GM19351 (cell line): ENCODE results near the gene DKK1.

Experiments used
- ATAC-seq: cut with Tn5 transposase; IDR thresholded peaks from one replicate; pipeline ENCODE4 v1.9.1; 2021; ENCODE audit warnings: mild to moderate bottlenecking, moderate library complexity; ENCODE audit not compliant: unreplicated experiment

DKK1 gene

DNA sequence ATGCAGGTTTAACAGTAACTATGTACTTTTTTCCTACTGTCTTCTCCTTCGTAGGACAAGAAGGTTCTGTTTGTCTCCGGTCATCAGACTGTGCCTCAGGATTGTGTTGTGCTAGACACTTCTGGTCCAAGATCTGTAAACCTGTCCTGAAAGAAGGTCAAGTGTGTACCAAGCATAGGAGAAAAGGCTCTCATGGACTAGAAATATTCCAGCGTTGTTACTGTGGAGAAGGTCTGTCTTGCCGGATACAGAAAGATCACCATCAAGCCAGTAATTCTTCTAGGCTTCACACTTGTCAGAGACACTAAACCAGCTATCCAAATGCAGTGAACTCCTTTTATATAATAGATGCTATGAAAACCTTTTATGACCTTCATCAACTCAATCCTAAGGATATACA, 2.4 kb downstream of the DKK1 start:
- no peak for ATAC-seq

DNA sequence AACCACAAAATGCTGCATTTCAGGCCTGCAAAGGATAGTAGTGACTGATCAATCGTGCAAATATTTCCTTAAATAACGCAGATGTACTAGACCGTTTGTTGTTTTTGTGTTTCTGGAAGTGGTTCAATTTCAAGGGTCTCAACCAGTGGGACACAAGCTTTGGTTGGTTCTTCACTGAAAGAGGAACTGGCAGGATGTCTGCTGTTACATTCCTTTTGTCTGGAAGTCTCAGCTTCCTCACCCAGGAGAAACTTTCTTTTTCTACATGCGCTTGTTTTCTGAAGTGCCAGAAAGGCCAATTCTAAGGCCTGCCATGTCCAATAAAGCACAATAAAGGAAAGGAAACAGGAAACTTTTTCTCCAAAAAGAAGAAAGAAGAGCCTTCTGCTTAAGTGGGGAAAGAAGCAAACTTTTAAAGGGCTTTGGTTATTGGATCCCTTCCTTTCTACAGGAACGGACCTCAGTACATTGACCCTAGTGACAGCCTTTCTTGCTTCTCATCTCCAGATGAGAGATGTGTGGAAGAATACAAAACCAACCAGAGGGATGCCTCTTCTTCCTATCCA, 4.1 kb downstream of the DKK1 start:
- no peak for ATAC-seq

DNA sequence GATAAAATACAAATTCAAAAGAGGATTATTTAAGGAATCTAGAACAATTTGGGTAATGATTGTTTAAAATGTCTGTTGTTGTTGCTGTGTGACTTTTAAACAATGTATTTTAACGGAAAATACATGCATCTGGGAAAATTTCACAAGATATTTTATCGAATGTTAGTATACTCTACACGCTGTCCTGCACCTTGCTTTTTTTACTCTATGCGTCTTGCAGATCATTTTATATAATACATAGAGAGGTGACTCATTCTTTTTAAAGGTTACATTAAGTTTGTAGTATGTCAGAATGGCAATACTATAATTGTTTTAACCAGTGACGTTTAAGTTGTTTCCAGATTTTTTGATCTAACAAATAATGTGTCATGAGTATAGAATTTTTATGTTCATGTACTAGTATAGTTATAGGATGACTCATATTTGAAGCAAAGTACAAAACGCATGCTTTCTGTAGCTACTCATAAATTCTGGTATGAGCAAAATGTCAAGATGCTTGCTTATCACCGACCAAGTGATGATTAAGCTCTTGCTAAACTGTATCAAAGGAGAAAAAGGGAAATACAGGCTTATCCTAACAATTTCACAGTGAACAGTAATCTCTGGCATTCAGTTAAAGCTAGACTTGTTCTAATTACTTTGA, 4.9 kb downstream of the DKK1 start:
- no peak for ATAC-seq

DNA sequence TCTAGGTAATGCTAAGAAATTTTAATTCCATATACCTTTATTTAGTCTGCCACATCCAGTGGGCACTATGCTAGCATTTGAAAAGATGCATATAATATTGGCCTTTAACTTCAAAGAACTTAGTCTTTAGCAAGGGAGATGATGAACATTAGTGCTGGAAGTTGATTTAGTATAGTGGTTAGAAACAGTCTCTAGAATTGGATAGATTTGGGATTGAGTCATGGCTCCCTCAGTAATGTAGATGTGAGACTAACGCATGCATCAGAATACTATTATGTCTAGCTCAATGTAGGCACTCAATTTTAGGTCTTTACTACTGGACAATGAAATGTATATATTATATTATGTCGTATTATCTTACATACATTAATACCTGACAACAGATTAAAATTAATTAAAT, 5.8 kb downstream of the DKK1 start:
- ATAC-seq: no peak

DNA sequence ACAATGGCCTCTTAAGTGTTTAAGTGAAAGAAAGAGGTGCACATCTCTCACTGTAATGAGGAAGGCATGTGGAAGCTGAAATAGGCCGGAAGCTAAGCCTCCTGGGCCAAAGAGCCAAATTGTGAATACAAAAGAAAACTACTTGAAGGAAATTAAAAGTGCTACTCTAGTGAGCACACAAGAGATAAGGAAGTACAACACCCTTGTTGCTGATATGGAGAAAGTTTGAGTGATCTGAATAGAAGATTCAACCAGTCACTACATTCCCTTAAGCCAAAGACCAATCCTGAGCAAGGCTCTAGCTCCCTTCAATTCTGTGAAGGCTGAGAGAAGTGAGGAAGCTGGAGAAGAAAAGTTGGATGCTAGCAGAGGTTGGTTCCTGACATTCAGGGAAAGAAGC, 8.2 kb downstream of the DKK1 start:
- no peak for ATAC-seq

DNA sequence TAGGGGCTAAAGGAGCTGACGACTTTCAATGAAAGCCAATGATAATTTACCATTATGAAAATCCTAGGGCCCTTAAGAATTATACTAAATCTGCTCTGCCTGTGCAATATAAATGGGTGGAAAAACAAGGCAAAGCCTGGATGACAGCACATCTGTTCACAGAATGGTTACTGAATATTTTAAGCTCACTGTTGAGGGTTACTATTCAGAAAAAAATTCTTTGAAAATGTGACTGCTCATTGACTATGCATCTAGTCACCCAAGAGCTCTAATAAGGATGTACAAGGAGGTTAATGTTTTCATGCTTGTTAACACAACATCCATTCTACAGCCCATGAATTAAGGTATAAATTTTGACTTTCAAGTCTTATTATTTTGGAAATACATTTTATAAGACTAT, 8.9 kb downstream of the DKK1 start:
- ATAC-seq: no peak

DNA sequence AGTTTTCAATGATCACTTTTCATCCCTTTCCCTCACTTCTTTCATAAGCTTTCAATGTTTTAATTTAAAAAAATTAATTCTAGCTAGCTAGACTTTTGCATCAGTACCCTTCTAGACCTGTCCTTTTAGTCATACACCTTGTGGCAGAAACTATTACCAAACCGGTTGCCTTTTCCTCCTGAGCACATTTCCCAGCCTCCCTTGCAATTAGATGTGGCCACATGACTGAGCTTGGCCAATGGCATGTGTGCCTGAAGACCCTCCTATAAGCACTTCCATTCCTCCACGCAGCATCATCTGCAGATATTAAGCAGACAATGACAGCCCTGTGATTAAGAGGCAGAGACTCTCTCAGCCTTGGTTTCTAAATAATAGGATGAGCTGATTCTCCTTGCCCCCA, 12.3 kb downstream of the DKK1 start:
- ATAC-seq: no peak

DNA sequence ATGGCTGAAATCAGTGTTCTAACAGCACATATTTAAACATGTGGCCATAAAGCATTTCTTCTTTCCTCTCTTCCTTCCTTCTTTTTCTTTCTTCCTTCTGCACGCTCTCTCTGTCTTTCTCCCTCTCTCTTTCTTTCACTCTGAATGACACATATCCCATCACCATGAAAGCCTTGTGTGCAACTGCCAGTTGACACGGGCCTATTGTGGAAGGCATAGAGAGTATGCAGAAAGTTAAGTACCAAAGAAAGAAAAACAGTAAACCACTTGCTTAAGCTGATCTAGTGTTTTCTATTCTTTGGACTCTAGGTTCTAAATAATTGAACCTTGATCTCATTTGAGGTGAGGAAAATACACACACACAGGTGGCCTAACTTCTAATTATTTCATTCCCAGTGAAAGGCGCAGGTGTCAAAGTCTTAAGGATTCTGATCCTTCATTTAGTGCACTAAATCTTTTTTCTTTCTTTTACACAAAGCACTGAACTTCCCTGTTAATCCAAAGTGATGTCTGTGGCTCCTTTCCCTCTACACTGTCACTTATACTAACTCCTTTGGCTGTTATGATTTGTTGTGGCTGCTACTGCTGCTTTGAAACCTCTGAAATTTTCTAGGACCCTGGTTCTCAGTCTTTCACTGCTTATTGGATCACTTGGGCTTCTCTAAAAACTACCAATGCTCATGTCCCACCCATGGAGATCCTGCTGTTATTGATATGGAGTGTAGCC, 17.7 kb downstream of the DKK1 start:
- ATAC-seq: no peak

DNA sequence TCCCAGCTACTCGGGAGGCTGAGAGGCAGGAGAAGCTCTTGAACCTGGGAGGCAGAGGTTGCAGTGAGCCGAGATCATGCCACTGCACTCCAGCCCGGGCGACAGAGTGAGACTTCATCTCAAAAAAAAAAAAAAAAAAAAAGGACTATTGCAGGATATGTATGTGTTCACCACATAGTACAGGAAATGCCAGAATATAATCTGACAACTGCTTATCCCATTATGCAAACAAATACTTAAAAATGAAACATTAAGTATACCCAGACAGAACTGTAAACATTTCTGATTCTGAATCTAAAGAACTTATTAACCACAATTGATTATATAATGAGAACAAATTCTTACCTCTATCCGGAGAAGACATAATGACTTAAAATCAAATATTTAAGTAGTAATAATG, 18.7 kb downstream of the DKK1 start:
- ATAC-seq: no peak

DNA sequence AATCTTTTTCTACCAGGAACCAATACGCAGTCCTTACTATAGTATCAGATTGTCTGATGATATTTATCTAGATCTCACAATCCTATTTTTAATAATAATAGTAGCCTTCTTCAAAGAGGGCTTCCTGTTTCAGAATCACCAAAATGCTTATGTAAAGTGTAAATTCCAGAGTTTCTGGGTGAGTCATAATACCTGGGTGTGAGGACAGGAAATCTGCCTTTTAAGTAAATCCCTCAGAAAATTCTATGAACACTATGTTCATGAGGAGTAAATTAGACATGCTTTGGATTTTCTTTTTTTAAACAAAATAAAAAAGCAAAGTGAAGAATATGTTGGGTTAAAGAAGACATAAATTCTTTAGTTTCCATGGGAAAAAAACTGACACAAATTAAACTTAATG, 20.5 kb downstream of the DKK1 start:
- ATAC-seq: no peak

DNA sequence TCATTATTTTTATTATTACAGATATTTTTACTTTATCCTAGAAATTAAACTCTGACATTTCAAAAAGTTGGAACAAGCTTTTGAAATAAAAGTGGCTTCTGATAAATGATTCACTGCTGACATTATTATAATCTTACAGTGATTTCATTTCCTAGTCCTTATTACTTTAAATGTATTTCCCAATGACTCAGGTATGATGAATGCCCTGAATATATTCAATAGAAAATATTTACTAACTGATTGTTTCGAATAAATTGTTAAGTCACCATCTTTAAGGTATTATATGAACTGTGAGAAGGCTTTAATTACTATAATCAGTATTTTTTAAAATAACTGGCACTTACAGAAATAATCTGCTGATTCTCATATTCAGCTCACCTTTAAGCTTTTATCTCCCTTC, 21.6 kb downstream of the DKK1 start:
- no peak for ATAC-seq

DNA sequence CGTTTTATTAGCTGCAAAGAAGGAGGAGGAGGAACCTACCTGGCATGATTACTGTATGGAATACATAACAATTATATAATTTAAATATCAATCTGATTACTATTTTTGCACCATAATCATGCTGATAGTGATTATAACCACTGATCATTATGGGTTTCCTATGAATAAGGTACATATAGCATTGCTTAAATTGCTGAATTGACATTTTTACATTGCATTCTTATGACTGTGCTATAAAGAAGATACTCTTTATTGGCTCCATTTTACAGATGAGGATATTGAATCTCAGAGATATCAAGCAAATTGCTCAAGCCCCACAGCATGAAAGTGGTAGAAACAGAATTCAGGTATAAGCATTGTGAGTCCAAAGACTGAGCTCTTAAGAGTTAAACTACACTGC, 23.1 kb downstream of the DKK1 start:
- no peak for ATAC-seq

DNA sequence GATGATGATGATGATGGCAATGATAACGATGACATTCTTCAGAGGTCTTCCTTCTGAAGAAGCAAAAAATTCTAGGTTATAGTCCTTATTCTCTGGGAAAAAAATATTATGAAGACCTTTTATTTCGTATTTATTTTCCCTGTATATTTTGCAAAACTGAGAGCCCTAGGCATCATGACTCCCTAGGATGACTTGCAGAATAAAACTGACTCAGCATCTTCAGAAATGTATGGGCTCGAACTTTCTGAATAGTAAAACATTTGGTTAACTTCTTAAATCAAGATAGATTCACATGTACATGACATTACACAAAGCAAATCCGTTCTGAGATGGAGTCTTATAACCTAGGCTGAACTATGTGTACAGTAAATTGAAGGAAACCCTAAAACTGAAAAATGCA, 29.4 kb downstream of the DKK1 start:
- ATAC-seq: no peak

DNA sequence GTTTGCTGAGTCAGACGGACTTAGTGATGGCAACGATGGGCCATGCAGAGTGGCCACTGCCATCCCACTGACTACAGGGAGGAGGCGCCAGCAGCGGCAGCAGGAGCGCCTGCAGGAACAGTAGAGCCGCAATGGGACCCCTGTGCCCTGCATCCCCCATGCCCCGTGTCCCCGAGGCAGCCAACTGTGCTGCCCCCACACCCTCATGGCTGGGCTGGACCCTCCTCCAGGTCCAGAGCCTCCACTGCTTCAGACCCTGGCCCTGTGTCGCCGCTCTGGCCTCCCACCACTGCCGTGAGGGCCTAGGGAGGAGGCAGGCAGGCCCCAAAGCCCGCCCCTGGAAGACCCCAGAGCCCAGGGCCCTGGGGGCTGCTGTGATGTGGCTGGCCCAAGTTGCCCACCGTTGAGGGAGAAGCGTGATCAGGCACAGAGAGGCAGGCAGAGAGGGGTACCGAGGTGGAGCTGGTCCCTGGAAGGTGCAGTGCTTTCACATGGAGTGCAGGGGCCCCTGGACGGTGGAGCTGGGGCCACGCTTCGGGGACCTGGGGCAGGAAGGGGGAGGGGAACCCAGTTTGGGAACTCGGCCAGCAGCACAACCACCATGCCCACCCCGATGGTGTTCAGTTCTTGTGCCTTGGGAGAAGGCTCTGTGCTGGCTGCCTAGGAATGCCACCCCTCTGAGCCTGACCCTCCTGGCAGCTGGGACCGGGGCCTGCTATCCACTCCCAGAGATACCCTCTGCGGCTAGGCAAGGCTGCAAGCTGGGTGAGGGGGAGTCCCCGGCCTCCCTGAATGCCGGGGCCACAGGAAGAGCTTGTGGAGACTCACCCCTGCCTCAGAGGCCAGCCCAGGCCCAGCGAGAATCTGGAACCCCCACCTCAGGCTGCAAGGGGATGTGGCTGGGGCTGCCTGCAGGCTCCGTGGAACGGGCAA, 32.6 kb downstream of the DKK1 start:
- ATAC-seq: no peak

DNA sequence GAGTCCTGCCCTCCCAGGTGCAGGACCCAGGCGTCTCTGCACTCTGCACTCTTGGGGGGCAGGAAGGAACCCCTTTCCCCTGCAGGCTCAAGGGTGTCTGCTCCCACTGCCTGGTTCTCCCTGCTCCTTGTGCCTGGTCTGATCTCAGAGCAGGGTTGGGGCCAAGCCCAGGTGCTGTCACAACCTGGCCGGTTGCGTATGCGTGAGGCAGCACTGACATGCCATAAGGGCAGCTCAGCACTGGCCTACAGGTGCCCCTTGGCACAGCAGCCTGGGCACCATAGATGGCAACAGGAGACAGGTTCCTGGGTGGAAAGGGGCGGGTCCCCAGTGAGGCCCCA, 33.2 kb downstream of the DKK1 start:
- ATAC-seq: no peak

DNA sequence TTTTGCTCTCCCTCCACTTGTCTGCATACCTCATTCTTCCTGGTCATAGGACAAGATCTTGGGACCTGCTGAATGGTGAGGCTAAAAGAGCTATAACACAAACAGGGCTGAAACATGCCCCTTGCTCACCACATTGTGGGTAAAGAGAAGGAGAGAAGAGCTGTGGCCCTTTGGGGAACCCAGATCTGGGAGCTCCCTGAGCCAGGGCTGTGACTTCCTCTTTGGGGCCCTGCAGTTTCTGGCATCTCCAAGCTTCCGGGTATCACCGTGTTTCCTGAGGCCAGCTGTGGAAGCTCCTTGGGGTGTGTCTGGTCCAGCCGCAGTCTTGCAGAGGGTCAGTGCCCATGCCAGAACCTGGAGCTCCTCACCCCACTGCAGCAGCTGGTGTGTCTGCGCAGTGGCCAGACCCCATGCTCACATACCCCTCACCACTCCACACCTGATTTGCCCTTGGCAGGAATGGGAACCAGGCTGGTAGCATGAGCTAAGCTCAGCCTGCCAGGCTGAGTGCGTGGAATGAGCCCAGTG, 34.0 kb downstream of the DKK1 start:
- no peak for ATAC-seq

DNA sequence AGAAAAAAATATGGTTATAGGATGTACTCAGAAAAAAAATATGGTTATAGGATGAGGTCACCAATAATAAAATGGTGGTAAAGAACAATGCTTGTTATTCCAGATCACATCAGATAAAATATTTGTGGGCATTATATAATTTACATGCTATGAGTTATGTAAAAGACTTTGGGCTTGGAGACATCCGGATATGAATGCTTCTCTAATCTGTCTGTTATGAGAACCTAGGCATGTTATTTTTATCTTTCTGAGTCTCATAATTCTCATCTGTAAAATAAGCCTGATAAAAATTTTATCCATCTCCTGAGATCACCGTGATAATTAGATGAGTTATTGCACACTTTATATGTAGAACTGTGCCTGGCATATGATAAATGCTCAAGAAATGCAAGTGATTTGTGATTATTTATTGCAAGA, 37.8 kb downstream of the DKK1 start:
- ATAC-seq: no peak

DNA sequence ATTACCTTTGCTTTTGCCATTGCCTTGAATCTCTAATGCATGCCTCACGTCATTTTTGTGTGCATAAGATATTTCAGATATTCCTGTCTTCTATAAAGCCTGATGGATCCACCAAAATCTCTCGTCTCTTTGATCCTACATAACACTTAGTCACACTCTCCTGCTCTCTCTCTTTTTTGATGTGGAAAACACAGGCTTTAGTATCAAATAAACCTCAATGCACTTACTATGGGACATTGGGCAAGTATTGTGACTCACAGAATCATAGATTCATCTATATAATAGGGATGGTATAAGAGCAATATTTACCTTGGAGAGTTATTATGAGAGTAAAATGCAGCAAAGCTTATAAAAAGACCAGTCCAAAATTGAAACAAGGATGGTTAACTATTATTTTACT, 39.1 kb downstream of the DKK1 start:
- no peak for ATAC-seq

DNA sequence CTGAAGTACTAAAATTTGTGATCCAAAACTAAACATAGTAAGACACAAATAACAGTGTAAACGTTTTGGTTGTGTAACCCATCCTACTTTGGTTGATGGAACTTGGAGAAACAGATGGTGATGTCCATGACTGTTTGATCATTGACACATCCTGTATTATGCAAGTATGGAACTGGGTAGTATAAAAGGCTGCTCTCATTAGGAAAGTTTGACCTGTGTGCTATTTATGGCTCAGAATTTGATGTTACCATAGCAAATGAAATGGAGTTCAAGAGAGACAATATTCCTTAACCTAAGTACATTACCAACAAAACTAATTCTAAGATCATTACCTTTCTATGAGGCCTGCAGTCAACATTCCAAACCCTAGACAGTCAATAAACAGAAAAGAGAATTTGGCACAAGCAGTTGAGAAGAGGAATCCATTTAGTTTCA, 39.9 kb downstream of the DKK1 start:
- no peak for ATAC-seq

DNA sequence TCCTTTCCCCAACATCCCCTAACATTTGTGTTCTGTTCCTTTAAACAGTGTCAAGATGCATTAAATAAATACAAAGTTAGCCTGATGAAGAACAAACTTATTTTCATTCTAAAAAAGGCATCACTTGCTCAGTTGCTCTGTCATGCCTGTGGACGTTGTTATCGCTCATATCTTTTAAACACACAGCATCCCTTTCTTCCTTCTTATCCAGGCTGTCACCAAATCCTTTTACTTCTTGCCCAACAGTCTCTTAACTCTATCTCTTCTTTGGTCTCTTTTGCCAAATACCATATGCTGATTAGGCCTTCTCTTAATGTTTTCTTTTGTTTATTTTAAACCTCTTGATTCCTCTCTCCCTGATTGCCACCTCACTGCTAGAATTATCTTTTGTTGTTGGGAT, 43.9 kb downstream of the DKK1 start:
- no peak for ATAC-seq

DNA sequence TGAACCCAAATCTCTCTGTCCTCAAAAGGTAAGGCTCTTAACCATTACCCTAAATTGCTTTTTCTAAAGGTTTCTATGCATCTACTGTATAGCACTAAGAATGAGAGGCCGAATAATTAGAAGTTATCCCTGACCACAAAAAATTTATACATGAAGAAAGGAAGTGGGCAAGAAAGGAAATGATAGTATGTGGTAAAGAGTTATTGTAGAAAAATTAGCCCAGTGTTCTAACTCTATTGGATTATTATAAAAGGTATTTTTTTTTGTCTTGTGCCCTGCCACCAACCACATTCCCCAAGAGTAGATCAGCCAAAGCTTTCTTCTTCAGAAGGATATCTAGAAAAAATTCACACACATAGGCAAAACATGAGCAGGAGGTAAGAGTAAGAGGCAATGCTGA, 45.4 kb downstream of the DKK1 start:
- no peak for ATAC-seq
